Measurements from ENCODE around the gene TESK2. TPM values are rescaled to one million over a fixed set of nuclear protein-coding genes. Genes with fewer than 3 reads are reported as not detected.

TESK2 gene
- total and polyA plus RNA-seq, 2 of the 13 experiments (the other 11 are each of a cell fraction or from before 2014, with no cell fraction given): 5.5 to 9.6 TPM

DNA sequence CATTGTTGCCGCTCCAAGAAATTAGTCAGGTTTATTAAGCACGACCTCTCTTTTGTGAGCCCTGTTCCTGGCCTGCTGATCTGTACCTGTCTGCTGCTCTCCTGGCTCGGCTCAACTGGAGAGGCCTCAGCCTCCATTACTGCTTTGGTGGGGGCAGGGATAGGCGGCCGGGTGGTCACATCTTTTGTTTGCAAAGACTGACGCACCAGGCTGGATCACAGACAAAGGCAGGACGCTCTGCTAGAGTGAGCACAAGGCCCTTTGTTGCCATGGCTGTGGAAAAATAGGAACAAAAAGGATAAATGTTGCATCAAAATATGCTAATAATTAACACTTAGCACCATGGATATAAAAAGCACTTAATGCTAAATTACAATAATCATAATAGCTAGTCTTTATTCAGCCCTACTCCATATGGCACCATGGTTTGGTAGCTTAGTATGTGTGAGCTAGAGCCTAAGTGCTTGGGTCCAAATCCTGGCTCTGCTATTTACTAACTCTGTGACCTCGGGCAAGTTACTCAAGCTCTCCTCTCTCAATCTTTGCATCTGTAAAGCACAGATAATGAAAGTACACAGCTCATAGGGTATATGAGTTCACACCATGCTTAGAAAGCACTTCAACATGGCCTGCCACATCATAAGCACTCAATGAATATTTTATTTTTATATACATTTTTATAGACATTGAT, 193.2 kb downstream of the TESK2 start (continued):
- TF ChIP-seq ATF6 (CRISPR knock-in tag; conservative IDR thresholded peaks at IDR 0.05) (no peak), KDM3A (CRISPR knock-in tag; IDR thresholded peaks at IDR 0.05; ENCODE audit: low read depth) (no peak), PRDM4 (CRISPR knock-in tag; IDR thresholded peaks at IDR 0.05; ENCODE audit: borderline replicate concordance) (no peak), ZFP62 (CRISPR knock-in tag; IDR thresholded peaks at IDR 0.05) (no peak), GMEB1 (CRISPR knock-in tag; IDR thresholded peaks at IDR 0.05; ENCODE audit: borderline replicate concordance) (0 out of 2 replicates have a peak, but pooled peaks have one; percentile 16), DPF2 (CRISPR knock-in tag; IDR thresholded peaks at IDR 0.05; ENCODE audit: borderline replicate concordance, low read depth) (no peak), ARID2 (CRISPR knock-in tag; IDR thresholded peaks at IDR 0.05; ENCODE audit: borderline replicate concordance) (no peak), GLI4 (CRISPR knock-in tag; IDR thresholded peaks at IDR 0.05; ENCODE audit: borderline replicate concordance) (no peak), ZBTB4 (CRISPR knock-in tag; IDR thresholded peaks at IDR 0.05; ENCODE audit: borderline replicate concordance) (no peak), THRA (CRISPR knock-in tag; IDR thresholded peaks at IDR 0.05; ENCODE audit: borderline replicate concordance) (peak; percentile 93), DNMT3B (CRISPR knock-in tag; conservative IDR thresholded peaks at IDR 0.05) (0 out of 2 replicates have a peak, but pooled peaks have one; percentile 23), ZNF577 (CRISPR knock-in tag; IDR thresholded peaks at IDR 0.05; ENCODE audit: borderline replicate concordance, low read depth) (no peak), ARNT (IDR thresholded peaks at IDR 0.05) (no peak), SMC3 (IDR thresholded peaks at IDR 0.05; ENCODE audit: low read length) (no peak; the same call in 1 of the 2 replicates), ZNF652 (CRISPR knock-in tag; IDR thresholded peaks at IDR 0.05; ENCODE audit: borderline replicate concordance, low read depth) (no peak), ZFP41 (CRISPR knock-in tag; IDR thresholded peaks at IDR 0.05; ENCODE audit: borderline replicate concordance) (no peak), CC2D1A (CRISPR knock-in tag; IDR thresholded peaks at IDR 0.05) (no peak), ZBTB3 (CRISPR knock-in tag; IDR thresholded peaks at IDR 0.05; ENCODE audit: borderline replicate concordance, low read depth) (no peak)
